Smooth muscle cell (in vitro differentiated cells): Measurements from ENCODE around the gene ADGRE2. TPM values are rescaled to one million over a fixed set of nuclear protein-coding genes. Genes with fewer than 3 reads are reported as not detected.

ENCODE experiments used
- DNase-seq: peaks from one replicate; lab custom pipeline; 2025; ENCODE audit not compliant: unreplicated experiment; lab: John Stamatoyannopoulos, UW
- H2AFZ ChIP-seq: fragments of 200-600 bp; sonication (generic); 2 replicates; pipeline ENCODE4 v1.6.0; 2016; ENCODE audit warnings: antibody characterized with exemption, low read depth, mild to moderate bottlenecking
- H3F3A ChIP-seq: fragments of 200-600 bp; sonication (generic); 2 replicates; pipeline ENCODE4 v1.6.0; 2017; ENCODE audit warnings: antibody characterized with exemption, low read depth
- H3K27ac ChIP-seq: fragments of 200-600 bp; sonication (generic); 2 replicates; pipeline ENCODE4 v1.5.1; 2016; ENCODE audit warnings: low read depth, mild to moderate bottlenecking
- H3K27me3 ChIP-seq: fragments of 200-600 bp; sonication (generic); 2 replicates; pipeline ENCODE4 v1.6.1; 2016; ENCODE audit warnings: low read depth, mild to moderate bottlenecking
- H3K36me3 ChIP-seq: fragments of 200-600 bp; sonication (generic); 2 replicates; pipeline ENCODE4 v1.5.1; 2016; ENCODE audit warnings: low read depth
- H3K4me1 ChIP-seq: fragments of 200-600 bp; sonication (generic); 2 replicates; pipeline ENCODE4 v1.5.1; 2016; ENCODE audit warnings: low read depth
- H3K4me2 ChIP-seq: fragments of 200-600 bp; sonication (generic); 2 replicates; pipeline ENCODE4 v1.6.0; 2016; ENCODE audit warnings: mild to moderate bottlenecking
- H3K4me3 ChIP-seq: fragments of 200-600 bp; sonication (generic); 2 replicates; pipeline ENCODE4 v1.5.1; 2016; ENCODE audit warnings: mild to moderate bottlenecking
- H3K79me2 ChIP-seq: fragments of 200-600 bp; sonication (generic); 2 replicates; pipeline ENCODE4 v1.6.0; 2016; ENCODE audit warnings: low read depth, mild to moderate bottlenecking
- H3K9ac ChIP-seq: fragments of 200-600 bp; sonication (generic); 2 replicates; pipeline ENCODE4 v1.6.0; 2016; ENCODE audit warnings: low read depth
- H3K9me3 ChIP-seq: fragments of 200-600 bp; sonication (generic); replicated peaks from 2 replicates; pipeline ENCODE4 v1.5.1; 2016; ENCODE audit warnings: low read depth
- H4K20me1 ChIP-seq: fragments of 200-600 bp; sonication (generic); 2 replicates; pipeline ENCODE4 v1.6.0; 2016; ENCODE audit warnings: low read depth
- WGBS: methylation state at CpG from one replicate; pipeline ENCODE4 v1.1.7; 2016; ENCODE audit warnings: low lambda C conversion rate; 5-methylcytosine and 5-hydroxymethylcytosine counted together
- polyA plus RNA-seq: library from polyadenylated mRNA; unstranded; fragments of >200 nt; fragmentation: Nextera tagmentation; extraction: Ambion mirVana; gene quantifications from 2 replicates; pipeline ENCODE4 v1.2.1, GENCODE V29; 2016
- total RNA-seq: library from RNA; depleted of rRNA; stranded (reverse); fragments of >200 nt; gene quantifications from 2 replicates; pipeline ENCODE4 v1.2.3, GENCODE V29; 2014
- TF ChIP-seq, protein P1 (sequence below): fragments of 200-600 bp; sonication (generic); IDR thresholded peaks from 2 replicates; pipeline ENCODE4 v1.5.1; 2017; ENCODE audit warnings: borderline replicate concordance, mild to moderate bottlenecking, antibody characterized with exemption; ENCODE audit not compliant: insufficient read depth, poor library complexity, severe bottlenecking

The ADGRE2 gene
- total and polyA plus RNA-seq, 2 experiments from 2014 or later = 2.0 to 3.6 TPM

GRCh38 chr19:14732510-14732909, 45.9 kb downstream of the ADGRE2 start:
- H3K9ac ChIP-seq = no peak overlapping the region
- H4K20me1 ChIP-seq = no peaks in the 10 kb centered on the region
- no peaks in the 10 kb centered on the region for H3K79me2 ChIP-seq
- no peak overlapping the region for H3K4me3 ChIP-seq
- no peak overlapping the region for H3K27ac ChIP-seq
- no peaks in the 10 kb centered on the region for H3F3A ChIP-seq
- no peaks in the 10 kb centered on the region for H3K4me1 ChIP-seq
- H3K27me3 ChIP-seq = no peaks in the 10 kb centered on the region
- TF ChIP-seq, protein P1, sequence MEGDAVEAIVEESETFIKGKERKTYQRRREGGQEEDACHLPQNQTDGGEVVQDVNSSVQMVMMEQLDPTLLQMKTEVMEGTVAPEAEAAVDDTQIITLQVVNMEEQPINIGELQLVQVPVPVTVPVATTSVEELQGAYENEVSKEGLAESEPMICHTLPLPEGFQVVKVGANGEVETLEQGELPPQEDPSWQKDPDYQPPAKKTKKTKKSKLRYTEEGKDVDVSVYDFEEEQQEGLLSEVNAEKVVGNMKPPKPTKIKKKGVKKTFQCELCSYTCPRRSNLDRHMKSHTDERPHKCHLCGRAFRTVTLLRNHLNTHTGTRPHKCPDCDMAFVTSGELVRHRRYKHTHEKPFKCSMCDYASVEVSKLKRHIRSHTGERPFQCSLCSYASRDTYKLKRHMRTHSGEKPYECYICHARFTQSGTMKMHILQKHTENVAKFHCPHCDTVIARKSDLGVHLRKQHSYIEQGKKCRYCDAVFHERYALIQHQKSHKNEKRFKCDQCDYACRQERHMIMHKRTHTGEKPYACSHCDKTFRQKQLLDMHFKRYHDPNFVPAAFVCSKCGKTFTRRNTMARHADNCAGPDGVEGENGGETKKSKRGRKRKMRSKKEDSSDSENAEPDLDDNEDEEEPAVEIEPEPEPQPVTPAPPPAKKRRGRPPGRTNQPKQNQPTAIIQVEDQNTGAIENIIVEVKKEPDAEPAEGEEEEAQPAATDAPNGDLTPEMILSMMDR = no peak
- H3K9me3 ChIP-seq = no peaks in the 10 kb centered on the region
- H3K4me2 ChIP-seq = no peak overlapping the region
- DNase-seq = no peak
- no peaks in the 10 kb centered on the region for H3K36me3 ChIP-seq
- no peak overlapping the region for H2AFZ ChIP-seq

- no peak overlapping the region for H3K9ac ChIP-seq
- H3K4me3 ChIP-seq = no peak overlapping the region
- DNase-seq = no peak
- TF ChIP-seq, protein P1 = no peak
- no peak overlapping the region for H3K4me2 ChIP-seq
- 70% methylated on average over 10 of the region's 10 CpGs for WGBS
- no peaks in the 10 kb centered on the region for H3K4me1 ChIP-seq
- no peaks in the 10 kb centered on the region for H3K36me3 ChIP-seq
- H3K27me3 ChIP-seq = no peaks in the 10 kb centered on the region
- no peaks in the 10 kb centered on the region for H3K9me3 ChIP-seq
- H2AFZ ChIP-seq = no peak overlapping the region
- H3F3A ChIP-seq = no peaks in the 10 kb centered on the region
- no peaks in the 10 kb centered on the region for H3K79me2 ChIP-seq
- H3K27ac ChIP-seq = no peak overlapping the region
- H4K20me1 ChIP-seq = no peaks in the 10 kb centered on the region
These were observed 47.2 kb downstream of the ADGRE2 start for GRCh38 chr19:14731200-14731599.

DNA sequence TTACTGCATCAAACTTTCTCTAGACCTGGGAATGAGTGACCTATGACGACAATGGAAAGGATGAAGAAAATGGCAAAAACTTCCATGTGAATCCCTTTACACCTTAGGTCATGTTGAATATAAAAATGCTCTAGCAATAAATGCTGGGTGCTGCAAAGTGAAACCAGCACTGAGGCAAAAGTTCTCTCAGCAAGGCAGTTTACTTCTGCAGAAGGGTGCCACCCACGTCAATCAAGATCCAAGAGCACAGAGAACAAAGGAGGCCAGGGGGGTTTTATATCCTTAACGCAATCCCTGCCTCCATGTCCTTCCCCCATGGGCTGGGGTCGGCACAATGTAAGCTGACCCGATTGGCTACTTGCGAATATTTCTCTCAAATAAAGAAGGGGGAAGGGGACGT, 49.8 kb downstream of the ADGRE2 start:
- no peak overlapping the region for H2AFZ ChIP-seq
- H3K4me3 ChIP-seq = no peak overlapping the region
- H3K9ac ChIP-seq = no peak overlapping the region
- H3K4me1 ChIP-seq = no peaks in the 10 kb centered on the region
- no peak overlapping the region for H3K4me2 ChIP-seq
- no peaks in the 10 kb centered on the region for H3K9me3 ChIP-seq
- no peaks in the 10 kb centered on the region for H3K79me2 ChIP-seq
- H3K27me3 ChIP-seq = no peaks in the 10 kb centered on the region
- no peak overlapping the region for H3K27ac ChIP-seq
- no peak for DNase-seq
- 80% methylated on average over 7 of the region's 7 CpGs for WGBS
- TF ChIP-seq, protein P1 = no peak
- H4K20me1 ChIP-seq = no peaks in the 10 kb centered on the region
- H3K36me3 ChIP-seq = no peaks in the 10 kb centered on the region
- no peaks in the 10 kb centered on the region for H3F3A ChIP-seq

- H3K9me3 ChIP-seq = peaks cover 46% of the 10 kb centered on the region
- no peak overlapping the region for H2AFZ ChIP-seq
- WGBS = 85% methylated on average over 2 of the region's 2 CpGs
These were observed 56.2 kb downstream of the ADGRE2 start for GRCh38 chr19:14722127-14722526.

More at GRCh38 chr19:14722127-14722526, 56.2 kb downstream of the ADGRE2 start:
- H3K4me2 ChIP-seq = no peak overlapping the region
- H3K79me2 ChIP-seq = no peaks in the 10 kb centered on the region
- TF ChIP-seq, protein P1 = no peak
- no peak overlapping the region for H3K27ac ChIP-seq
- no peak overlapping the region for H3K9ac ChIP-seq
- no peak overlapping the region for H3K4me3 ChIP-seq
- no peaks in the 10 kb centered on the region for H4K20me1 ChIP-seq
- H3F3A ChIP-seq = no peaks in the 10 kb centered on the region
- H3K4me1 ChIP-seq = no peaks in the 10 kb centered on the region
- H3K27me3 ChIP-seq = no peaks in the 10 kb centered on the region
- H3K36me3 ChIP-seq = peaks cover 56% of the 10 kb centered on the region
- DNase-seq = no peak
